GM12872 (cell line): ENCODE results near the gene BCAS3.

Source experiments
- CTCF ChIP-seq: IDR thresholded peaks from 3 replicates; pipeline ENCODE4 v1.5.1; 2011; ENCODE audit warnings: low read depth, mild to moderate bottlenecking, low read length, moderate library complexity; ENCODE audit not compliant: insufficient read depth

Gene BCAS3

GRCh38 chr17:61400066-61400716 lies 722.5 kb downstream of the BCAS3 start:
- TF ChIP-seq CTCF: no peak

- TF ChIP-seq CTCF: no peak
Measured at GRCh38 chr17:61400717-61401388, 723.2 kb downstream of the BCAS3 start.

GRCh38 chr17:61401389-61402072 lies 723.9 kb downstream of the BCAS3 start:
- no peak for TF ChIP-seq CTCF

GRCh38 chr17:61402073-61402541 lies 724.5 kb downstream of the BCAS3 start:
- no peak for TF ChIP-seq CTCF

- no peak for TF ChIP-seq CTCF
Measured at GRCh38 chr17:61402978-61403800, 725.5 kb downstream of the BCAS3 start.

GRCh38 chr17:61403801-61404662 lies 726.4 kb downstream of the BCAS3 start:
- TF ChIP-seq CTCF: no peak
